NCI-H2171 (cell line): Measurements from ENCODE around the gene ADAMTSL1.
A peak's percentile ranks its signal among the peaks of the same experiment; 100 is the strongest.

Source experiments
- DNase-seq: peaks from one replicate; lab custom pipeline; 2025; lab: John Stamatoyannopoulos, UW

The ADAMTSL1 gene, protein sequence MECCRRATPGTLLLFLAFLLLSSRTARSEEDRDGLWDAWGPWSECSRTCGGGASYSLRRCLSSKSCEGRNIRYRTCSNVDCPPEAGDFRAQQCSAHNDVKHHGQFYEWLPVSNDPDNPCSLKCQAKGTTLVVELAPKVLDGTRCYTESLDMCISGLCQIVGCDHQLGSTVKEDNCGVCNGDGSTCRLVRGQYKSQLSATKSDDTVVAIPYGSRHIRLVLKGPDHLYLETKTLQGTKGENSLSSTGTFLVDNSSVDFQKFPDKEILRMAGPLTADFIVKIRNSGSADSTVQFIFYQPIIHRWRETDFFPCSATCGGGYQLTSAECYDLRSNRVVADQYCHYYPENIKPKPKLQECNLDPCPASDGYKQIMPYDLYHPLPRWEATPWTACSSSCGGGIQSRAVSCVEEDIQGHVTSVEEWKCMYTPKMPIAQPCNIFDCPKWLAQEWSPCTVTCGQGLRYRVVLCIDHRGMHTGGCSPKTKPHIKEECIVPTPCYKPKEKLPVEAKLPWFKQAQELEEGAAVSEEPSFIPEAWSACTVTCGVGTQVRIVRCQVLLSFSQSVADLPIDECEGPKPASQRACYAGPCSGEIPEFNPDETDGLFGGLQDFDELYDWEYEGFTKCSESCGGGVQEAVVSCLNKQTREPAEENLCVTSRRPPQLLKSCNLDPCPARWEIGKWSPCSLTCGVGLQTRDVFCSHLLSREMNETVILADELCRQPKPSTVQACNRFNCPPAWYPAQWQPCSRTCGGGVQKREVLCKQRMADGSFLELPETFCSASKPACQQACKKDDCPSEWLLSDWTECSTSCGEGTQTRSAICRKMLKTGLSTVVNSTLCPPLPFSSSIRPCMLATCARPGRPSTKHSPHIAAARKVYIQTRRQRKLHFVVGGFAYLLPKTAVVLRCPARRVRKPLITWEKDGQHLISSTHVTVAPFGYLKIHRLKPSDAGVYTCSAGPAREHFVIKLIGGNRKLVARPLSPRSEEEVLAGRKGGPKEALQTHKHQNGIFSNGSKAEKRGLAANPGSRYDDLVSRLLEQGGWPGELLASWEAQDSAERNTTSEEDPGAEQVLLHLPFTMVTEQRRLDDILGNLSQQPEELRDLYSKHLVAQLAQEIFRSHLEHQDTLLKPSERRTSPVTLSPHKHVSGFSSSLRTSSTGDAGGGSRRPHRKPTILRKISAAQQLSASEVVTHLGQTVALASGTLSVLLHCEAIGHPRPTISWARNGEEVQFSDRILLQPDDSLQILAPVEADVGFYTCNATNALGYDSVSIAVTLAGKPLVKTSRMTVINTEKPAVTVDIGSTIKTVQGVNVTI (N-terminal part only)

GRCh38 chr9:18473652-18474279, at the start of gene ADAMTSL1:
TSS of gene ADAMTSL1 (plus strand) at chr9:18474153. CDS start at chr9:18474233, 80 bp downstream.
- peak; percentile 79 for DNase-seq

- DNase-seq, result no peak
These were observed 46.3 kb upstream of the ADAMTSL1 start for GRCh38 chr9:18427691-18428090.

DNA sequence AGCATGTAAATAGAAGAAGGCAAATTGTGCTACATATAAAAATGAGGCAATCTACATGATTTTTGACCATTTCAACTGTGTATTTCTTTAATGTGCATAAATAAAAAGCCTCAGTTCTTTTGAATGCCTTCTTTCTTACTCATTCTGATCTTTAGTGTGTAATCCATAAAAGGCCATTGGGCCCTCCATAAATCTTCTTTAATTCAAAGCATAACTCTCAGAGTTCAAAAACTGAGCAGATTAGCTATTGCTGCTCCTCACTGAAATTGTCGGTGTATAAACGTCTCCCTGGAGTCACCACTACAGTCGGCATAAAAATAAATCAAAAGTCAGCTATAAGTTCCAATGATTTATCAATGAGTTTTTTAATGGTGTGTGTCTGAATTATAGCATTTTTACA, 45.3 kb upstream of the ADAMTSL1 start:
- no peak for DNase-seq

- DNase-seq, result no peak
These were observed 44.9 kb upstream of the ADAMTSL1 start for GRCh38 chr9:18429070-18429469.

- DNase-seq, result no peak
These were observed 40.3 kb upstream of the ADAMTSL1 start for GRCh38 chr9:18433620-18434019.

GRCh38 chr9:18437315-18438201, 36.4 kb upstream of the ADAMTSL1 start:
- no peak for DNase-seq

DNA sequence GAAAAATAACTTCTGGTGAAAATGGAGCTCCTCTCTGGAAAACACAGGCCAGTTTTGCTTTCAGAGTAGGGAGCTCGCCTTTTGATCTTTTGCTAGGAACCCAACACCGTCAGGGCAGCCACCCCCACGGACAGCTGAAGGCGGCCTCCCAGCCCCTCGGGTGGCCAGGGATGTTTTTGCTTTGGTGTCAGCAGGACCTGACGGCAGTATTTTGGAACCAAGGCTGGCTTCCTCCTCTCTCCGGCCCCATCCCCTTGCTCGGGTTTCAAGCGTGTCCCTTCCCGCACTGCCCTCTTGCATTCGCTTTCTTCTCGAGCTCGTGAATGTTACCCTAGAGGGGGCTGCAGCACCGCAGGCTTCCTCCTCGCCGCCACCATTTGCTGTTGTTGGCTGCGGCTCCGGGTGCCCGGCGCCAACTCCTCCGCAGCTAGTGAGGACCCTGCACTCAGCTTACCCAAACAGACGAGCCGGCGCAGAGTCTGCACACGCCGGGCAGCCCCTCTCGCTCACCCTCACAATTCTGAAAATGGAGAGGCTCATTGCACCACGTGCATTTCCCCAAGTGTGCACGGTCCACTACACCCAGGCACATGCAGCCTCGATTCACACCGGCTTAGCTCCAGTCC, 35.5 kb upstream of the ADAMTSL1 start:
- DNase-seq, result no peak

DNA sequence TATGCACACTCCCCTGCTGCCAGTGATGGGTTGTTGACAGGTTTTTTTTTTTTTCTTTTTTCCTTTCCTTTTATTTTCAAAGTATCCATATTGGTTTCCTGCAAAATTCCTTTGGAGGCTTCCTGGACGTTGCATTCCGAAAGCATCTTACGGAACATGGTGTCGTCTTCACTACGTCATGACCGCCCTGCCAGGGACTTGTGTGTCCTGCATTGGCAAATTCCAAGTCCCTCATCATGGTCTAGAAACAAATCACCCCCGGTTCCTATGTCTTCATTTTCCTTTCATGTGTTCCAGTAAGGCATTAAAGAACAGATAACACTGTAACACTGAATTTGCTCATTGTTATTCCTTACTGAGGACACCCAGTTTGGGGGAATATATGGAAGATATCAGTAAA, 35.0 kb upstream of the ADAMTSL1 start:
- no peak for DNase-seq

DNA sequence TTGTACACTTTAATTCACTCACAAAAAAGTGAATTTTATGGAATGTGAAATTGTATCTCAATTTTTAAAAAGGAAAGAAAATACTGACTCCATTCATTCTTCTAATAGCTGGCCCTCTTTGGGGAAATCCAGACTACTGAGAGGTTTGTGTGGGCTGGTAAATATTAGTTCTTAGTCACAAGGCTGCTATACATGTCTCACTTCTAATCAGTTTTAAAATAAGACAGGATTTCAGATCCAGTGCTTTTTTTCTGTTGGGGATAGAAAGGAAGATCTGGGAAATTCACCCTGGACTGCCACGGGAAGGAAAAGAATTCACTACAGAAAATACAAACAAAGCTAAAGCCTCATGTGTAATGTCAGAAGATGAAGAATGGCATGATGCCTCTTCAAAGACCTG, 32.7 kb upstream of the ADAMTSL1 start:
- no peak for DNase-seq

DNA sequence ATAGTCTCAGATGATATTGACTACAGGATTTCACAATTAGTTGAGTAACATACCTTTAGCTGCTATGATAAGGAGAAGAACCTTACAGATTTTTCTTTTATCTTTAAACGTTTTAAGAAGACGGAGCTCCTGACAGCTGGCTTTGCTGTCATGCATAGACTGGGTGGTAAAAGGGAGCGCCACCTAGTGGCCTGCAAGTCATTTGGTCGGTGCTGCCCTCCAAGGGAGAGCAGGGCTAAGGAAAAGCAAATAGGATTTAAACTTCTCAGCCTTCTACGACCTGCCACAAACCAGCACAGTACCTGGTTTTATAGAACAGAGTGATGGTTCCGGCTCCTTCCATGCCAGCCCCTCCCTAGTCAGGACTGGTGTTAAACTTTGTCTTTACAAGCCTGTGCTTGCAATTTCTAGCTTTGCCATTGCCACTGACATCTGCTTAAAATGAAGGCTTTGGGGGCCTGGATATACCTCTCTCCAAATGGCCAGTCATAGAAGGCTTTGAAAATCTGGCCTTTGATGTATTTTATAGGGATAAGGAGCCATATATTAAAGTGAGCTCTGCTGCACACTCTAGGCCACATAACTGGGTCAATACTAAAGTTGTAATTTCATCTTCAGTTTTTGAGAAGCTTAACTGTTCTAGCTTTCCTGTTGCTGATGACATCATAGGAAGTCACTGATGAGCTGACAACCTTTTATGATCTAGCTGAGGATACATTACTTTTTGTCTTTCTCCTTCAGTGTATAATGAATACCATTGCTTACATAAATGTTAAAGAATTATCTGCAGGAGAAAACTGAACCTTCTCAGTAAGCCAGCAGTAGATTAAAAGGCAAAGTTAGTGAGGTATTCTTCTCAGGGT, 31.1 kb upstream of the ADAMTSL1 start:
- DNase-seq, result no peak

DNA sequence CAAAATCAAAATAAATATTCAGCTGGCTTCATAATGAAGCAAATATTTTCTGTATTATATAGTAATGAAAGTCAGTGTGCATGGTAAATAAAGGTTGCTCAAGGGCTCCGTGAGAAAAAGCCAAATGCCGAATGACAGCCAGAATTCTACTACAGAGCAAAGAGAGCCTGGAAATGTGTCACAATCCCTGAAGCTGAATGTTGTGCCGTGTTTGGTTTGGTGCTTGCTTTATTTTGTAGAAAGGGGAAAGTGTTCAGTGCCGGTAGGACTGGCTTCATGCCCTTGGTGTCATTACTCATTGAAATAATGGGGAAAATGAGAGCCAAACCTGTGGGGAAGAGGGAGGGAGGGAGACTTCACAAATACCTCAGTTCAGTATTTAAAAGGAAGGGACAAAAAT, 26.8 kb upstream of the ADAMTSL1 start:
- DNase-seq, result no peak

GRCh38 chr9:18447541-18447940, 26.4 kb upstream of the ADAMTSL1 start:
- DNase-seq, result no peak

- DNase-seq, result no peak
These were observed 25.9 kb upstream of the ADAMTSL1 start for GRCh38 chr9:18448101-18448500.

GRCh38 chr9:18451406-18451805, 22.5 kb upstream of the ADAMTSL1 start:
- DNase-seq, result no peak

- DNase-seq, result no peak
These were observed 21.7 kb upstream of the ADAMTSL1 start for GRCh38 chr9:18452276-18452675.

DNA sequence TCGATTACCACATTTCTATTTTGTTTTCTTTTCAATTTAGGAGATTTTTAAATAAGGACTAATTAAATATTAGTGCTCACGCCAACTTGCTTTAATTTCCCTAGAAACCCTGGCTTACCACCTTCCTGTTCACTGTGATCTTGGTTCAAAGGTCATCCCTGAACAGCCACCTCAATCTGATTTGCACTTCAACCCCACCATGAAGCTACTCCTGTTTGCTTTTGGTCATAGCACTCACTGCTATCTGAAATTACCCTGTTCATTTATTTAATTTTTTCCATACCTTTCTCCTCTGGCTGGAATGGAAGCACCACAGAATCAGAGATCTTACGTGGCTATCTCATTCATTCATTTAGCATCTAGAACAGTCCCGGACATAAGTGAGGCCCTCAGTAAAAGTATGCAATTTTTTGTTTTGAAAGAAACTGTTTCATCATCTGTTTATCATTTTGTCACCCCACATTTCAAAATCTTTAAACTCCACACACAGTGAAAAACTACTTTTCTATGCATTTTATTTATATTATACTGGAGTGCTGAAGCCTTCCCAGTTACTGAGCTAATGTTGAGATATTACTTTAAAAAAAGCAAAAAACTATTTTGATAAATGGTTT, 17.2 kb upstream of the ADAMTSL1 start:
- DNase-seq, result no peak

GRCh38 chr9:18457510-18457909, 16.4 kb upstream of the ADAMTSL1 start:
- no peak for DNase-seq

DNA sequence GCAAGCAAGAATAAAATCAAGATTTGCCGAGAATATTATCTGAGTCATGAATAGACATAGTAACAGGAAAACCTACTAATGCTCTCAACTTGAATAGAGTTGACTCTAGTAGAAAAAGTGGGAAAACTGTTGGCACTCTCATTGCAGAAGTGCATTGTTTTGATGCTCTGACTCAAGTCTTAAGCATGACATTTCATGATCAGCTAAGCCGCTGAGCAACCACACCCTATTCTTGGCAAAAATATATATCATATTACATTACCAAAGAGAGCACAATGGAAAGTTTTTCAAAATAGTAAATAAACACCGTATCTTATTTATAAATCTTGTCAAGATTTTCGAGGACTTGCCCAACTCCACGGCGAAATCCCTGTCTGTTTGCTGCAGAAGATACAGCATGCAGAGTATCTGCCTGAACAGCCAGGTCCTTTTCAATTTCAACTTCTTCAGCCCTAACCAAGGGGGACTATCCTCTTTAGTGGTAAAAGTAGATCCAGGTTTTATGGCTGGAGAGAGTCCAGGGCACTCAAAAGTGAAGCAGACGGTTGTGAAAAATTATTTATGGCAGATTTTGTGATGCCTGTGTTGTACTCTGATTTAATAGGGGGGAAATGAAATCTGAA, 13.9 kb upstream of the ADAMTSL1 start:
- no peak for DNase-seq
